ENCODE data around the gene SLC25A53.

SLC25A53 gene

GRCh38 chrX:104156630-104157529, at the start of gene SLC25A53:
Gene SLC25A53, minus strand, starts transcription at chrX:104157009. Its CDS starts 51,752 bp downstream, at chrX:104105257.
- DNase-seq, result peak; percentile 68

- DNase-seq, result no peak
Observed at GRCh38 chrX:104205548-104205947, 48.7 kb upstream of the SLC25A53 start.

GRCh38 chrX:104195489-104196084, 38.8 kb upstream of the SLC25A53 start:
- no peak for DNase-seq

- no peak for DNase-seq
Observed at GRCh38 chrX:104195013-104195412, 38.2 kb upstream of the SLC25A53 start.

- DNase-seq, result no peak
Observed at GRCh38 chrX:104193485-104193884, 36.7 kb upstream of the SLC25A53 start.

GRCh38 chrX:104189837-104190236, 33.0 kb upstream of the SLC25A53 start:
- no peak for DNase-seq

GRCh38 chrX:104187931-104188330, 31.1 kb upstream of the SLC25A53 start:
- DNase-seq, result no peak

GRCh38 chrX:104183685-104184084, 26.9 kb upstream of the SLC25A53 start:
- no peak for DNase-seq

GRCh38 chrX:104173841-104174240, 17.0 kb upstream of the SLC25A53 start:
- no peak for DNase-seq

- DNase-seq, result no peak
Observed at GRCh38 chrX:104172788-104173187, 16.0 kb upstream of the SLC25A53 start.

GRCh38 chrX:104172121-104172520, 15.3 kb upstream of the SLC25A53 start:
- DNase-seq, result no peak

- no peak for DNase-seq
Observed at GRCh38 chrX:104168127-104168526, 11.3 kb upstream of the SLC25A53 start.

- DNase-seq, result no peak
Observed at GRCh38 chrX:104166735-104167436, 10.1 kb upstream of the SLC25A53 start.

GRCh38 chrX:104165894-104166734, 9.3 kb upstream of the SLC25A53 start, which contains the start of gene FAM199X:
Gene FAM199X, plus strand, starts transcription at chrX:104166453. Its CDS starts 333 bp downstream, at chrX:104166786.
- DNase-seq, result peak; percentile 74

GRCh38 chrX:104151037-104151436, 5.8 kb downstream of the SLC25A53 start:
- DNase-seq, result no peak

- no peak for DNase-seq
Observed at GRCh38 chrX:104141087-104141760, 15.6 kb downstream of the SLC25A53 start.

- no peak for DNase-seq
Observed at GRCh38 chrX:104137496-104137895, 19.3 kb downstream of the SLC25A53 start.

GRCh38 chrX:104136241-104137019, 20.4 kb downstream of the SLC25A53 start:
- DNase-seq, result peak; percentile 22

- DNase-seq, result no peak
Observed at GRCh38 chrX:104135677-104136076, 21.1 kb downstream of the SLC25A53 start.

GRCh38 chrX:104134583-104135261, 22.1 kb downstream of the SLC25A53 start:
- no peak for DNase-seq
